H1 (cell line): ENCODE results near the gene CNRIP1. TPM values are rescaled to one million over a fixed set of nuclear protein-coding genes. Genes with fewer than 3 reads are reported as not detected.

ENCODE experiments used
- CTCF ChIA-PET: fragments of 300-600 bp; sonication (Branson Sonifier 250); formaldehyde crosslinking; loops from one replicate; lab custom pipeline; 2021; ENCODE audit not compliant: partially characterized antibody; lab: Charles Lee
- POLR2A ChIA-PET: fragments of 300-600 bp; sonication (Branson Sonifier 250); formaldehyde crosslinking; loops from one replicate; lab custom pipeline; 2021; ENCODE audit warnings: inconsistent platforms; ENCODE audit not compliant: partially characterized antibody; lab: Charles Lee
- DNase-seq, 2 experiments: peaks; one replicate each; pipeline versions ENCODE4 v3.0.0 to v3.0.0-alpha.2; 2010 to 2022; ENCODE audit warnings: low spot score in 2 of 2, low read depth in 1 of 2, mixed read lengths in 1 of 2
- FAIRE-seq: peaks from 2 replicates; lab custom pipeline; 2011; peaks lifted over from hg19 to GRCh38; lab: Jason Lieb, UNC
- H2AFZ ChIP-seq: 2 replicates; pipeline ENCODE4 v1.8.1; 2012; ENCODE audit warnings: low read length, inconsistent platforms
- H2AK5ac ChIP-seq: 2 replicates; pipeline ENCODE4 v1.6.1; 2013; ENCODE audit warnings: low read depth, low read length
- H2BK120ac ChIP-seq: replicated peaks from 2 replicates; pipeline ENCODE3; 2013; ENCODE audit warnings: low read depth, low read length, inconsistent platforms
- H2BK12ac ChIP-seq: 2 replicates; pipeline ENCODE4 v1.6.1; 2013; ENCODE audit warnings: low read depth, low read length
- H2BK15ac ChIP-seq: 2 replicates; pipeline ENCODE4 v1.6.1; 2013; ENCODE audit warnings: low read length
- H2BK20ac ChIP-seq: 2 replicates; pipeline ENCODE4 v1.6.1; 2013; ENCODE audit warnings: low read length
- H2BK5ac ChIP-seq: 2 replicates; pipeline ENCODE4 v1.6.1; 2013; ENCODE audit warnings: low read depth, low read length
- H3K14ac ChIP-seq: 2 replicates; pipeline ENCODE4 v1.6.1; 2013; ENCODE audit warnings: inconsistent platforms; ENCODE audit not compliant: insufficient read length
- H3K18ac ChIP-seq: 2 replicates; pipeline ENCODE4 v1.6.1; 2013; ENCODE audit warnings: low read length; ENCODE audit errors: extremely low read depth
- H3K23ac ChIP-seq: 2 replicates; pipeline ENCODE4 v1.6.1; 2013; ENCODE audit warnings: inconsistent platforms; ENCODE audit not compliant: insufficient read length
- H3K23me2 ChIP-seq: 2 replicates; pipeline ENCODE4 v1.6.1; 2013; ENCODE audit warnings: low read depth, low read length
- H3K27ac ChIP-seq: 2 replicates; pipeline ENCODE4 v1.6.1; 2011; ENCODE audit warnings: low read depth, low read length, inconsistent platforms
- H3K27me3 ChIP-seq, 4 experiments: replicated peaks in 1 of 4; 1 replicate in 1 of 4; 2 replicates in 3 of 4; pipeline versions ENCODE4 v1.6.1 to v1.8.1; 2011 to 2013; ENCODE audit warnings: low read length in 3 of 4, mild to moderate bottlenecking in 3 of 4, inconsistent platforms in 2 of 4, mixed read lengths in 2 of 4, moderate library complexity in 1 of 4; ENCODE audit not compliant: control insufficient read depth in 3 of 4, insufficient read depth in 3 of 4; ENCODE audit errors: extremely low read depth in 1 of 4
- H3K36me3 ChIP-seq, 4 experiments: 2 replicates each; pipeline versions ENCODE4 v1.6.1 to v1.8.1; 2011 to 2013; ENCODE audit warnings: mild to moderate bottlenecking in 4 of 4, low read length in 3 of 4, moderate library complexity in 2 of 4, control low read depth in 1 of 4, inconsistent platforms in 1 of 4; ENCODE audit not compliant: insufficient read depth in 4 of 4, control insufficient read depth in 2 of 4
- H3K4ac ChIP-seq: replicated peaks from 2 replicates; pipeline ENCODE3; 2013; ENCODE audit warnings: low read length, low read depth, mixed read lengths, inconsistent platforms; ENCODE audit not compliant: insufficient read length
- H3K4me1 ChIP-seq, 4 experiments: replicated peaks in 1 of 4; 1 replicate in 1 of 4; 2 replicates in 3 of 4; pipeline versions ENCODE4 v1.6.1 to v1.8.1; 2011 to 2013; ENCODE audit warnings: low read length in 3 of 4, inconsistent platforms in 2 of 4, mixed read lengths in 1 of 4; ENCODE audit not compliant: insufficient read depth in 4 of 4, control insufficient read depth in 3 of 4
- H3K4me2 ChIP-seq, 2 experiments: 2 replicates each; pipeline versions ENCODE4 v1.6.1 to v1.8.1; 2011 to 2013; ENCODE audit warnings: low read depth in 2 of 2, low read length in 2 of 2, control low read depth in 1 of 2, inconsistent platforms in 1 of 2, mild to moderate bottlenecking in 1 of 2; ENCODE audit not compliant: insufficient read depth in 1 of 2
- H3K4me3 ChIP-seq, 4 experiments: fragments of 200-600, 300-600 bp in 1 of 4; sonication (generic), shearing (Covaris generic), sonication (Bioruptor Twin) in 1 of 4; 2 replicates each; pipeline versions ENCODE4 v1.5.1 to v1.8.1; 2011 to 2016; ENCODE audit warnings: low read length in 4 of 4, low read depth in 3 of 4, control low read depth in 2 of 4, inconsistent platforms in 2 of 4, mild to moderate bottlenecking in 2 of 4, mixed read lengths in 1 of 4, moderate library complexity in 1 of 4; ENCODE audit not compliant: insufficient read depth in 2 of 4; ENCODE audit errors: extremely low read depth in 1 of 4
- H3K56ac ChIP-seq: replicated peaks from 2 replicates; pipeline ENCODE3; 2013; ENCODE audit warnings: low read depth, mild to moderate bottlenecking, mixed read lengths, low read length, inconsistent platforms; ENCODE audit not compliant: insufficient read length
- H3K79me1 ChIP-seq: 2 replicates; pipeline ENCODE4 v1.6.1; 2013; ENCODE audit warnings: low read depth, low read length, control low read depth
- H3K79me2 ChIP-seq, 2 experiments: 2 replicates each; pipeline versions ENCODE4 v1.6.1 to v1.8.1; 2012 to 2013; ENCODE audit warnings: low read length in 2 of 2, mild to moderate bottlenecking in 2 of 2, inconsistent platforms in 1 of 2; ENCODE audit not compliant: insufficient read depth in 2 of 2, control insufficient read depth in 1 of 2
- H3K9ac ChIP-seq, 4 experiments: replicated peaks in 1 of 4; 1 replicate in 1 of 4; 2 replicates in 3 of 4; pipeline versions ENCODE4 v1.6.1 to v1.8.1; 2011 to 2013; ENCODE audit warnings: low read depth in 3 of 4, low read length in 3 of 4, control low read depth in 2 of 4, mild to moderate bottlenecking in 2 of 4, moderate library complexity in 2 of 4, inconsistent platforms in 1 of 4; ENCODE audit errors: extremely low read depth in 1 of 4
- H3K9me3 ChIP-seq, 2 experiments: 2 replicates each; pipeline versions ENCODE4 v1.6.1 to v1.8.1; 2012 to 2013; ENCODE audit warnings: mild to moderate bottlenecking in 2 of 2, moderate library complexity in 2 of 2, control low read depth in 1 of 2, inconsistent platforms in 1 of 2, low read depth in 1 of 2, low read length in 1 of 2, mixed read lengths in 1 of 2; ENCODE audit not compliant: insufficient read depth in 2 of 2
- H4K20me1 ChIP-seq, 2 experiments: replicated peaks in 1 of 2; 2 replicates each; pipeline versions ENCODE3 to v1.8.1; 2011 to 2013; ENCODE audit warnings: inconsistent platforms in 2 of 2, low read length in 2 of 2, mild to moderate bottlenecking in 1 of 2; ENCODE audit not compliant: insufficient read depth in 2 of 2, control insufficient read depth in 1 of 2
- H4K5ac ChIP-seq: 2 replicates; pipeline ENCODE4 v1.6.1; 2013; ENCODE audit warnings: low read length, low read depth, mixed read lengths, inconsistent platforms; ENCODE audit not compliant: insufficient read length
- H4K8ac ChIP-seq: 2 replicates; pipeline ENCODE4 v1.8.0; 2013; ENCODE audit warnings: mild to moderate bottlenecking, moderate library complexity, low read length, inconsistent platforms; ENCODE audit not compliant: insufficient read depth; ENCODE audit errors: extremely low read depth
- H4K91ac ChIP-seq: replicated peaks from 2 replicates; pipeline ENCODE3; 2013; ENCODE audit warnings: low read length, mixed read lengths, inconsistent platforms; ENCODE audit not compliant: insufficient read length
- PHF8 ChIP-seq: fragments of 200-600 bp; sonication (generic); conservative IDR thresholded peaks from 2 replicates; pipeline ENCODE4 v1.7.1; 2012; ENCODE audit warnings: low read depth, mild to moderate bottlenecking, inconsistent platforms, low read length, moderate library complexity
- SIN3A ChIP-seq, 2 experiments: IDR thresholded peaks in 1 of 2; conservative IDR thresholded peaks in 1 of 2; 2 replicates each; pipeline ENCODE4 v1.6.1; 2011 to 2012; ENCODE audit warnings: low read length in 2 of 2, improper control_type of control experiment in 1 of 2, low read depth in 1 of 2, mild to moderate bottlenecking in 1 of 2
- WGBS, 2 experiments: shearing (Covaris generic) in 1 of 2; methylation state at CpG; one replicate each; pipeline versions ENCODE4 v1.1.6 to v1.1.7; 2013 to 2015; ENCODE audit warnings: low lambda C conversion rate in 2 of 2, mixed read lengths in 2 of 2, inconsistent platforms in 1 of 2, low coverage in 1 of 2, missing lambda C conversion rate in 1 of 2; ENCODE audit not compliant: insufficient replicate concordance in 2 of 2, insufficient coverage in 1 of 2, insufficient read length in 1 of 2; ENCODE audit errors: extremely low coverage in 1 of 2, missing lambda C conversion rate in 1 of 2; 5-methylcytosine and 5-hydroxymethylcytosine counted together
- polyA plus RNA-seq, 7 experiments: library from polyadenylated mRNA; depleted of rRNA in 3 of 7; stranded (reverse) in 5 of 7; unstranded in 2 of 7; fragments of >200 nt in 5 of 7; fragments of 200-250 nt in 2 of 7; gene quantifications; 1 replicate in 5 of 7; 2 replicates in 1 of 7; 4 replicates in 1 of 7; pipeline versions ENCODE4 v1.2.1 to v1.2.3, GENCODE V29; 2011 to 2013; ENCODE audit warnings: missing spikeins in 2 of 7, mixed read lengths in 2 of 7
- total RNA-seq: library from RNA; stranded (reverse); fragmentation: NEBNext Ultra II Directional; extraction: Animal tissue kit (Norgen Biotek cat#: 25700); gene quantifications from 2 replicates; pipeline ENCODE4 v1.2.1, GENCODE V29; 2021

CNRIP1 gene
- total and polyA plus RNA-seq, 2 of the 8 experiments (the other 6 are each of a cell fraction or from before 2014, with no cell fraction given), result 4.6 to 7.0 TPM

- Histone ChIP-seq H3K9me3 (no peaks in the 10 kb centered on the region), H3K9ac (peak overlapping the region; percentile 42 to 87 (median 74); a peak in 6 of 7 replicates), H3K18ac (no peak overlapping the region), H4K5ac (peak overlapping the region; percentile 4), H2AFZ (no peak overlapping the region), H3K27me3 (no peaks in the 10 kb centered on the region), H2BK12ac (no peak overlapping the region), H3K4me2 (peak overlapping the region; percentile 77 to 80), H3K79me1 (peaks cover 3% of the 10 kb centered on the region), H3K4ac (no peak overlapping the region), H3K23me2 (peaks cover 5% of the 10 kb centered on the region; the same call in 1 of the 2 replicates), H3K79me2 (peaks cover 40 to 66% of the 10 kb centered on the region in 2 experiments), H2BK120ac (no peak overlapping the region), H3K56ac (no peak overlapping the region), H3K36me3 (peaks cover 0 to 4% (median 0%) of the 10 kb centered on the region in 4 experiments; a peak in 1 of 8 replicates), H4K20me1 (peaks cover 22 to 28% of the 10 kb centered on the region in 2 experiments), H4K91ac (no peak overlapping the region), H3K27ac (peak overlapping the region; percentile 43; the same call in 1 of the 2 replicates), H3K4me1 (peaks cover 0 to 10% (median 4%) of the 10 kb centered on the region in 4 experiments; a peak in 4 of 7 replicates), H2BK5ac (no peak overlapping the region), H2AK5ac (no peak overlapping the region), H4K8ac (no peak overlapping the region), H3K23ac (no peak overlapping the region)
- 18% methylated on average over 15 of the region's 15 CpGs; no CpG with 5 or more reads in 1 of the 2 experiments for WGBS, 2 experiments
- POLR2A ChIA-PET, result interaction anchor here (0.6 to 3.1 kb wide), 5 partner anchors 16 to 93 kb away, joined by 3 to 15 read pairs (median 4); partner anchors contain the start of gene PNO1
- CTCF ChIA-PET, result interaction anchor here (0.9 to 1.4 kb wide), 5 partner anchors 13 to 96 kb away, joined by 3 to 6 read pairs (median 3); partner anchors contain the start of gene PNO1
- FAIRE-seq (no peak), DNase-seq (no peak)
- TF ChIP-seq SIN3A (conservative IDR thresholded peaks at IDR 0.05 in 1 of 2, IDR thresholded peaks at IDR 0.05 in 1 of 2; ENCODE audit: low read depth in 1 of 2, low read length in 2 of 2) (0 out of 4 replicates have a peak, but pooled peaks of 1 of the 2 experiments have one; percentile 54), PHF8 (no peak)
- TF ChIP-seq, all 59 proteins: peak for 1
- H3K14ac ChIP-seq, result no peak overlapping the region
- H3K4me3 ChIP-seq, result peak overlapping the region; percentile 91 to 95 (median 94)
- H2BK20ac ChIP-seq, result no peak overlapping the region
- H2BK15ac ChIP-seq, result no peak overlapping the region
Measured at GRCh38 chr2:68250652-68251186, 69.0 kb downstream of the CNRIP1 start.
